ENCODE data around the gene ASAP3.
"Not testable (repeated sequence)": the region's sequence is repeated elsewhere in the genome, so short reads cannot be mapped to it uniquely, and the experiment has no call there.

The ASAP3 gene

DNA sequence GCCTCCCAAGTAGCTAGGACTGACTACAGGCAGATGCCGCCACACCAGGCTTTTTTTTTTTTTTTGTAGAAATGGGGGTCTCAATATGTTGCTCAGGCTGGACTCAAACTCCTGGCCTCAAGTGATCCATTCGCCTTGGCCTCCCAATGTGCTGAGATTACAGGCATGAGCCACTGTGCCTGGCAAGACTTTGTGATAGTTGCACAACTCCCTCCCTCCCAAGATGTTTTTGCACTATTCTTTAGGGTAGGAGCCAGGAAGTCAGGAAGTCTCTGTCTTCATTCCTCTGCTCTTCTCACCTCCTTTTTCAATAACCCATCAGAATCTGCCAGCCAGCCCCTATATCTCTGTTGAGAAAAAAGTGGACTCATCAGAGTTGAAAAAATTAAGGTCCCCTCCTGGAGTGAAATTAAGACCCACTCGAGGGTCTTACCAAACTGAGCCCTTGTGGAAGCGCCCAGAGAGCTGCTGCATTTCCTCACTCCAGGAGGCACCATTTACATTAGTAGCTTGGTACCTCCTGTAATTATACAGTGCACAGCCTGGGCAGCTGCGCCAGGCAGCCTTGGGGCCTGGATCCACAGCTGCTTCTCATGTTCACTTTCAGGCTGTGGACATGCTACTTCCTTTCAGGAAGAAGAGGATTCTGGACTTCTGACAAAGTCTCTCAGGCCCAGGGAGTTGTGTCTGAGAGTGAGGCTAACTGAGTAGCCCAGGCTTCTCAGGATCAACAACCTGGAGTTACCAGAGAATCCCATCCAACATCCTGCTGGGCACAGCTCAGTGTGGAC, 83.5 kb downstream of the ASAP3 start:
- no peak for DNase-seq (ENCODE audit: insufficient read length, low spot score)

DNA sequence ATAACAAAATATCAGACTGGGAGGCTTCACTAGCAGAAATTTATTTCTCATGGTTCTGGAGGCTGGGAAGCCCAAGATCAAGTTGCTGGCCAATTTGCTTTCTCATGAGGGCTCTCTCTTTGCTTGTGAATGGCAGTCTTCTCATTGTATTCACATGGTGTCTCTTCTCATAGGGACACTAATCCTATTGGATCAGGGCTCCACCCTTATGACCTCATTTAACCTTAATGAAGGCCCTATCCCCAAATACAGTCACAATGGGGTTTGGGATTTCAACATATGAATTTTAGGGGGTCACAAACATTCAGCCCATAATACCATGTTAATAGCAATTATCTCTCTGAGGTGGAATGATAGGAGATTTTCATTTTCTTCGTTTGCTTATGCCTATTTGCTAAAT, 84.8 kb downstream of the ASAP3 start:
- FAIRE-seq (no peak), DNase-seq (ENCODE audit: insufficient read length, low spot score) (no peak)

More for the DNA sequence above, 83.5 kb downstream of the ASAP3 start:
- FAIRE-seq: no peak

DNA sequence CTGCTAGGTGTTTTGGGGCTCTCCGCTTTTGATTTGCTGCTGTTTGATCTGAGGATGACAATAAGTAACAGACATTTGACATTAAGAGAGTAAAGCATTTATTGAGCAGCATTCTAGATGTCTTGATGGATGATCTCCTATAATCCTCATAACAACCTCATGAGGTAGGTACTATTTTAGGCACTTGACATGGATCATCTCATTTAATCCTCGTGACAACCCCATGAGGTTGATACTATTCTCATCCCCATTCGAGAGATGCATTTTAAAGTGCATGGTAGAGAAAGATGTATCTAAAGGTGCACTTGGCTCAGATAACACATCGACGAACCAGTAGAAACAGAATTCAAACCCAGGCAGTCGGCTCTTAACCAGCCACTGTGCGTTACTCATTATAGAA, 86.1 kb downstream of the ASAP3 start:
- no peak for FAIRE-seq
- DNase-seq (ENCODE audit: insufficient read length, low spot score): no peak

DNA sequence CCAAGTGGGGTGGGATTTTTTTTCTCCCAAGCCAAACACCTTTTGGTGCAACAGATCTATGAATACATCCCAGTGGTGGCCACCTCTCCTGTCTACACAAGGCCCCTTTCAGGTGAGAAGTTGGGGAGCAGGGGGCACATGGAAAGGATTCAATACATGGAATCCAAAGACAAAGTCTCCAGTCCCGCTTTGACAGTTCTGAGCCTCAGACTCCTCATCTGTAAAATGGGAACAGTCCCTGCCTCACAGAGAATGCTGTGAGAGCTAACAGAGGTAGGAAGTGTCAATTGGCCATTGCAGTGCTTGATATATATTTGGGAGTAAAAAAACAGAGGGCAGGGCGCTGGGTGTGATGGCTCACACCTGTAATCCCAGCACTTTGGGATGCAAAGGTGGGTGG, 87.6 kb downstream of the ASAP3 start:
- FAIRE-seq (no peak), DNase-seq (ENCODE audit: insufficient read length, low spot score) (no peak)

DNA sequence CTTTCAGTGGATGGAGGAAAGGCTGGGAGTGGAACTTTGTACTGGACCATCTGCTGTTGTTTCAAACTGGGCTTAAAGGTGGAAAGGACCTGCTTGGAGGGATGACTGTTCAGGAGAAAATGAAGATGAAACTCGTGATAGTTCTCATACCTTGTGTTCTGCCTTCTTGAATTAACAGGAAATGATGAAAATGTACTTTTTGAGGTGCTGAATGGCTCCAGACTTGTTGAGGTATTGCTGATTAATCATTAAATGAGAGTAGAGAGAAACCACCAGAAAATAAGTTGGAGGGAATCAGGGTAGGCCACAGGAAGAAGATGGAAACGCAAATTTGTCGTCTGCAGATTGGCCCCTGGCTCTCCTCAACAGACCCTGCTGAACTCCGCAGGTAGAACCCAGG, 88.1 kb downstream of the ASAP3 start:
- DNase-seq (ENCODE audit: insufficient read length, low spot score) (no peak), FAIRE-seq (no peak)

DNA sequence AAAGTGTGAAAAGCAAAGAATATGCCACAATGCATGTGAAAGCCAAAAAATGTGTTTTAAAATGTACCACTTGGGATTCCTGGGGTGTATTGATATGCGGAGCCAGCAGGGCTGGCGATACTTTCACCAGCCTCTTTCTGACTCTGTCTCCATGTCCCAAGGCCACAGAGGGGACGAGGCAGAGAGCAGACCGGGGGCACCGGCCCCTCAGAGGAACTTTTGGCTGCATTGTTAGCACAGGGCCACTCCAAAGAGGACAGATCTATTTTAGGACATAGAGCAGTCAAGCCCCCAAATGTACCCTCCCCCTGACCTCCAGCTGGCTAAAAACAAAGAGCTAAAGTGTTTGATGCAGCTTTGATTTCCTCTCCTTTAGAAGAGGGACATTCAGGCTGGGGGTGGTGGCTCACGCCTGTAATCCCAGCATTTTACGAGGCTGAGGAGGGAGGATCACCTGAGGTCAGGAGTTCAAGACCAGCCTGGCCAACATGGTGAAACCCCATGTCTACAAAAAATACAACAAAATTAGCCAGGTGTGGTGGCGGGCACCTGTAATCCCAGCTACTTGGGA, 88.7 kb downstream of the ASAP3 start:
- DNase-seq (ENCODE audit: insufficient read length, low spot score): no peak
- no peak for FAIRE-seq

DNA sequence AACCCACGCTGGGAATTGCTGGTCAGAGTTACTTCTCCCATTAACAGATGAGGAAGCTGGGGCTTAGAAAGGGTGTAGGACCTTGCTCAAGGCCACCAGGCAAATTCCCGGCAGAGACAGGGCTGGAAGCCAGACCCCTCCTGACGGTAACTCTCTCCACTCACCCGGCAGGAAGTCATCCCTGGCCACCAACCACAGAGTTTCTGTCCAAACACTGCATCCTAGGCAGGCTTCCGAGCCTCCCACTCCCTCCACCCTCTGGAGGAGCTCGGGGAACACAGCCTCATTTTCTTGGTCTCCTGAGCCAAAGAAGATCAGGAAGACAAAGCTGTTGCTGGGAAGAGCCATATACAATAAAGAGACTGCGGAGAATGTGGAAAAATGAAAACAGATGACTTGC, 89.3 kb downstream of the ASAP3 start:
- no peak for FAIRE-seq
- DNase-seq (ENCODE audit: insufficient read length, low spot score): no peak

DNA sequence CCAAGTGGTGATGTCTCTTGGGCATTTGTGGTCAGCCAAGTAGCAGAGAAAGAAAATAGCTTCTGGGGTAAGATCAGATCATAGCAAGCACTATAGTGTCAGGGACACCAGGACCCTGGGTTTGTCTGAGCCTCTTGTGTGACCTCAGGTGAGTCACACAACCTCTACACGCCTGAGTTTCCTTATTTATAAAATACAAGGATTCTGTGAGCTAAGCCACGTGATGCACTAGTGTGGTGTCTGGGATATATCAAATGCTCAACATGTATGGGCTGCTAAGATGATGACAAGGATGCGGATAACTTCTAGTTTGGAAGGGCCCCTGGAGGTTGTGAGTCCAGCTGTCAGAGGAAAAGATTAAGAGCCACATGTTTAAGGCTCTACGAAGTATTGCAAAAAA, 89.8 kb downstream of the ASAP3 start:
- FAIRE-seq (no peak), DNase-seq (ENCODE audit: insufficient read length, low spot score) (no peak)

DNA sequence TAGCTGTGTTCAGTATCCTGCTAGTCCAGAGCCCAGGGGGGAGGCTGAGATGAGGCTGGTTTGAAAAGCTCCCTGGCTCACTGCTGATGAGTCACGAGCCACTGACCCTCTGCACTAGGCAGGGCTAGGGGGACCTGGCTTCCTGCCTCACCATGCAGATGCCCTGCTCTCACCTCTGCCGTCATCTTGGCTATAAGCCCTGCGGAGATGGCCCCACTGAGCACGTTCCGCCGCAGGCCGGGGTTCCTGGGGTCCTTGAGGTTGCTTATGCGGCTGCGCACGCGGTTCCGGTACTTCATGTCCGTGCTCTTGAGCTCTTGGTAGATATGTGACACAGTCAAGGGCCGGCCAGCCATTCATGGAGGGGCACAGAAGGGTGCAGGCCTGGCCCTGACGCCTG, 90.3 kb downstream of the ASAP3 start:
- FAIRE-seq: no peak

DNA sequence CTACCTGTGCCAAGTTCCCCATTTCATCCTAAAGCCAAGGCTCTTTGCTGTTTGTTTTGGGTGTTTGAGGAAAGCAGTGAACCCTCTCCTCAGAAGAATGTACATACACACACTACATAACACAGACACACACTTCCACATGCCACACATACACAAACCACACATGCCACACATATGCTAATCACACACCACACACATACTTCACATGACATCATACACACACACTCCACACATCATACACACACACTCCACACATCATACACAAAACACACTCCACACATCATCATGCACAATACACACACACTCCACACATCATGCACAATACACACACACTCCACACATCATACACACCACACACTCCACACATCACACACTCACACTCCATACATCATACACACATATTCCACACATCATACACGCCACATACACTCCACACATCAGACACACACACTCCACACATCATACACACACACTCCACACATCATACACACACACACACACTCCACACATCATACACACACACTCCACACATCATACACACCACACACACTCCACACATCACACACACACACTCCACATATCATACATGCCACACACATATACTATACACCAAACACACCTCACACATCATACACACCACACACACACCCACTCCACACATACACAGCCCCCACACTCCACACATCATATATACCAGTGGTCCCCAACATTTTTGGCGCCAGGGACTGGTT, 91.7 kb downstream of the ASAP3 start:
- FAIRE-seq (peak; percentile 100), DNase-seq (ENCODE audit: insufficient read length, low spot score) (no peak)

More for the DNA sequence above, 90.3 kb downstream of the ASAP3 start:
- DNase-seq (ENCODE audit: insufficient read length, low spot score): no peak

DNA sequence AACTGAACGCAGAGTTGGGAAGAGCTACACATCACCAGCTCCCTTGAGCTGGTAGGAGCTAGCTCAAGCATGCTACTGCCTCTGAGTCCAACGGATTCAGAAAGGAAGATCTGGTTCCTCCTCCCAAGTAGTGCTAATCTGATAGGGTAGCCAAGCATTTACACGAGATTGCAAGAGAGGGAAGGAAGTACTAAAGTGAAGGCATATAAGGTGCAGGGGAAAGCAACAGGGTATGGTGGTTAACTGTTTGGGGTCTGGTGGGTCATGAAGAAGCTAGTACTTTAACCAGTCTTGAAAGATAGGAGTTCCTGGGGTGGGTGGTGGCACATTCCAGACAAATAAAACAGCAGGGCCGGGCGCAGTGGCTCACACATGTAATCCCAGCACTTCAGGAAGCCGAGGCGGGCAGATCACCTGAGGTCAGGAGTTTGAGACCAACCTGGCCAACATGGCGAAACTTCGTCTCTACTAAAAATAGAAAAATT, 94.1 kb downstream of the ASAP3 start:
- no peak for FAIRE-seq

DNA sequence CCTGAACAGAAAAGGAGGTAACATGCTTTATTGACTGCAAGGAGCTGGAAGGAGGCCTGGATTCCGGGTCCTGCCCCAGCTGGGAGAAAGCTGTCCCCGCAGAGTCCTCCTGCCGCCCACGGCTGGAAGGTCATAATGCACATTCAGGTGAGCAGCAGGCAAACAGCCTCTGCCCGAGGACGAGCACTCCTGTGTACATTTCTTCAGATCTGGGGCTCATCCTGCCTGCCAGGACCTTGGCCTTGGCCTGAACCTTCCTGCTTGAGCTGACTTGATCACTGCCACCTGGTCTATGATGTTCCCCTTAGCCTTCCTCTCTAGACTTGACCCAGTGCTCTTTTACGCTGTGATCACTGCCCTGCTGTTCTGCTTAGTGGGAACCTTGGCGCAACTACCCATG, 96.5 kb downstream of the ASAP3 start:
- no peak for DNase-seq (ENCODE audit: insufficient read length, low spot score)

More for the DNA sequence above, 94.1 kb downstream of the ASAP3 start:
- no peak for DNase-seq (ENCODE audit: insufficient read length, low spot score)

DNA sequence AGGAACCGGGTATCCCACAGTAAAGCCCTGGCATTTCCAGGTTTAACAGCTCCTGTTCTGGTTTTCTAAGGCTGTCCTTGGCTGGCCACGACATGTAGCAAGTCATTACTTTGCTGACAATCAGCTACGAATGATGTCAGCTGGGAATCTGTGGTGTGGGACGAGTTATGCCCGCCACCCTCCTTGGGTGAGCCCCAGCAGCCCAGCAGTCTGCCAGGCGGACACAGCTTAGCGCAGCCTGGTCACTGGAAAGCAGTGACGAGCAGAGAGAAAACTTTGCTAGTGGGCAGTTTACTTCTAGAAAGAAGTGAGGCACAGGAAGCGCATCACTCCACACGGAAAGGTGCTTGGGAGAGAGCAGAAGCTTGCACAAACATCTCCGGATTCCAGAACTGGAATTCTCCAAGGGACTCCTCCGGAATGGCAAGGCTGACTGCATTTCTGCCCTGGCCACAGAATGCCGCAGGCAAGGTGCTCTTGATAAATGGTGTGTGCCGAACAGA, 98.8 kb downstream of the ASAP3 start:
- FAIRE-seq: no peak

More for the DNA sequence above, 96.5 kb downstream of the ASAP3 start:
- FAIRE-seq: no peak

DNA sequence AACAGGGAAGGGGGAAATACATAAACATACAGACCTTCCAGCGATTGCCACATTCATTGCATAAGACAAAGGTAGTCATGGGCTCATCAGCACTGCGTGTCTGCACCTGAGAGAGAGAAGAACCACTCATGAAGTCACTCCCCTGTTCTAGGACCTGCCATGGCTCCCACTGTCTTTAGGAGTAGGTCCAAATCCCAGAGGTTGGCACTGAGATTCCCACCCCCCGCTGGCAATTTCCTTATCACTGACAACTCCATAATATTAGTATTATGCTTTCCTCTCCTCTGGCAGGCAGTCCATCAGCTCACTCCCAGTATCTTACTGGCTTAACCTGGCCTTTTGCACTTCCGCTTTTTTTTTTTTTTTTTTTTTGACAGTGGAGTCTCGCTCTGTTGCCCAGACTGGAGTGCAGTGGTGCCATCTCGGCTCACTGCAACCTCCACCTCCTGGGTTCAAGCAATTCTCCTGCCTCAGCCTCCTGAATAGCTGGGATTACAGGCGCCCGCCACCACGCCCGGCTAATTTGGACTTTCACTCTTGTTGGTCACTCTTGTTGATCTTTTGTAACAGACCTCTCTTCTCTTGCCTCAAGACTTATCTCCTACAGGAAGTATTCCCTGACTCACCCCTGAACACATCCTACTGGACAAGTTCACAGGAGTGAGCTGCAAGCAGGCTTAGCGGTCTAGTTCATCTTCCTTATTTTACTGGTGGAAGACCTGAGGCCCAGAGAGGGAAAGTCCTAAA, 99.5 kb downstream of the ASAP3 start:
- FAIRE-seq: no peak
- DNase-seq (ENCODE audit: insufficient read length, low spot score): no peak

More for the DNA sequence above, 98.8 kb downstream of the ASAP3 start:
- DNase-seq (ENCODE audit: insufficient read length, low spot score): no peak

DNA sequence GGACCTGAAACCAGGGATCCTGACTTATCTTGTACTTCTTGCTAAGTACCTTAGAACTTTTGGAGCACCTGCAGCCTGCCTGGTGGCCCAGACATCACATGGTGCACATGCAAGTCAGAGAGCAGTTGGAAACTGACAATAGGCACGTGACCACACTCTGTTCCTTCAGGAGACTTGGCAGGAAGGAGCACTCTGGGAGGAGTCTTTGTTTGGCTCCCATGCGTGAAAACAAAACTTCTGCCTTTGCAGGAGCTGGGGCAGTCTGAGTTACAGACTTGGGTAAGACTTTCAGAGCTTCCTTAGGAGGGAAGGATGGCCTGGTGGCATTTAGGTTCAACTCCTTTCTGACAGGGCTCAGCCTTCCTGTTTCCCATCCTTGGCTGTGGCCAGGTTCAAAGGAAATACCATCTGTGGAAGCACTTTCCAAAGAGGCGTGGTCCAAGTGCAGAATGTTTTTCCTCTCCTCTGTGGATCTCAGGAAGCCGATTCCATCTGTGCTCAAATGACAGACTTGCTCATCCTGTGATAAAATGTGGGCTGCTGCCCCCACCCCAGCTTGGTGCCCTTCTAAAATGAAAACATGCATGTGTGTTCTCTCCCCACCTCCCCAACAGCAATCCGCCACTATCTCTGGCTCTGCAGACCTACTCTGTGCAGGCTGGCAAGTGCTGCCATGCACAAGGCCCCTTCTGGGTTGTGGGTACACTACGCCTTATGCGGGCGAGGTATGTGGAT, 100.2 kb downstream of the ASAP3 start:
- no peak for FAIRE-seq

DNA sequence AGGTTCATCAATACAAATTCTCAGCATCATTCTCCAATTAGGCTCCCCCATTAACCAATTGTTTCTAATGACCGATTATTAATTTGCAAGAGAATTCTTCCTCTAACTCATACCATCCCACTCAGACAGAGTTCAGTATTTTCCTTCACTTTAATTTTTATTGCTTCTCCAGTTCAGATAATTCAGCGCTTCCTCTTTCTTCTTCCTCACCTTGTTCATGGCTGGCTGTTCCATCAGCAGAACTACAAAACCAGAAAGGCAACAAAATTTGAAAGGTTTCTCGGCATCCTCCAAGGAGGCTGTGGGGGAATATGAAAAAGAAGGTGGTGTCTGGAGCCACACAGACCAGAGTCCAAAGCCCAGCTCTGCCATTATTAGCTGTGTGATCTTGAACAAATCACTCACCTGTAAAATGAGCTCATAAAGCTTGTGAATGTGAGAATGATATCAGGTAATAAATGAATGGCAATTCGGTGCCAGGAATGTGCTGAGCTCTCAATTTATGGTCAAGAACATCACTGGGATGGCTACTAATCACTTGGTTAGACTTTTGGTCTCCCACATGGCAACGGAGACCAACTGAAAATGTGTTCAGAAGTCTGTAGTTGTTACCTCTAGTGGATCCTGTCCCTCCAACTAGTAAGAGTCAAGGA, 102.6 kb downstream of the ASAP3 start:
- FAIRE-seq: no peak
- DNase-seq (ENCODE audit: insufficient read length, low spot score): no peak

More for the DNA sequence above, 100.2 kb downstream of the ASAP3 start:
- DNase-seq (ENCODE audit: insufficient read length, low spot score): no peak

DNA sequence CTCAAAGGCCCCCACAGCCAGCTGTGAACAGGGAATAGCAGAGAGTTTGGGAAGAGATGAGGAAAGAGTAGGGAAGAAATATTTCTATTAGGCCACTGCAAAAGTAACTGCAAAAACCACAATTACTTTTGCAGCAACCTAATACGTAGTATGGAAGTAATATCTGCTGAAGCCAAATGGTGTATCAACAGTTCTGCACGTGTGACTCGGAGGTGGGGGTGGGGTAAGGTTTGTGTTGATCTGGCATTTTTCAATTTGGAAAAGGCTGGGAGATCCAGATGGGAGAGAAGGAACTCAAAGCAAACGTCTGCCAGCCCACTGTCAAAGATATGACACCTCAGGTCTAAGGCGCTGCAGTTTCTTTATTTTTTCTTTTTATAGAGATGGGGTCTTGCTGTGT, 103.3 kb downstream of the ASAP3 start:
- no peak for FAIRE-seq
- no peak for DNase-seq (ENCODE audit: insufficient read length, low spot score)

DNA sequence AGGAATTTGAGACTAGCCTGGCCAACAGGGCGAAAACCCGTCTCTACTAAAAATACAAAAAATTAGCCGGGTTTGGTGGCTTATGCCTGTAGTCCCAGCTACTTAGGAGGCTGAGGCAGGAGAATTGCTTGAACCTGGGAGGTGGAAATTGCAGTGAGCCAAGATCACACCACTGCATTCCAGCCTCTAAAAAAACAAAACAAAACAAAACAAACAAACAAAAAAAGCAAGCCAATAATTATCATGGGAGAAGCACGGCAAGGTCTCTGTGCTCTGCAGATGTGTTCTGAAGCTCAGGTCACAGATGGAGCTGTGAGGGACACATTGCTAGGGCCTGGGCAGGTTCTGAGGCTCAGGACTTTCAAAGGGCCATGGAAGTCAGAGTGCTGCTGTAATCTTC, 103.7 kb downstream of the ASAP3 start:
- not testable (repeated sequence) for DNase-seq (ENCODE audit: insufficient read length, low spot score)

More for the DNA sequence above, 103.7 kb downstream of the ASAP3 start:
- not testable (repeated sequence) for FAIRE-seq

All from HTR-8/SVneo (cell line).